Hepatocyte (in vitro differentiated cells): ENCODE measurements around the gene JCHAIN. TPM values are rescaled to one million over a fixed set of nuclear protein-coding genes. Genes with fewer than 3 reads are reported as not detected.

ENCODE experiments used
- DNase-seq: peaks from one replicate; pipeline ENCODE4 v3.0.0-alpha.2; 2016; ENCODE audit warnings: low spot score
- H2AFZ ChIP-seq: fragments of 200-600 bp; sonication (generic); 2 replicates; pipeline ENCODE4 v1.6.0; 2016; ENCODE audit warnings: antibody characterized with exemption, mild to moderate bottlenecking
- H3K27ac ChIP-seq: fragments of 200-600 bp; sonication (generic); 2 replicates; pipeline ENCODE4 v1.5.1; 2016; ENCODE audit warnings: mild to moderate bottlenecking
- H3K27me3 ChIP-seq: fragments of 200-600 bp; sonication (generic); 2 replicates; pipeline ENCODE4 v1.6.1; 2016
- H3K36me3 ChIP-seq: fragments of 200-600 bp; sonication (generic); replicated peaks from 2 replicates; pipeline ENCODE4 v1.5.1; 2016; ENCODE audit warnings: low read depth; ENCODE audit not compliant: insufficient read depth
- H3K4me1 ChIP-seq: fragments of 200-600 bp; sonication (generic); 2 replicates; pipeline ENCODE4 v1.5.1; 2016; ENCODE audit warnings: mild to moderate bottlenecking, moderate library complexity; ENCODE audit not compliant: insufficient read depth
- H3K4me2 ChIP-seq: fragments of 200-600 bp; sonication (generic); 2 replicates; pipeline ENCODE4 v1.6.0; 2016
- H3K4me3 ChIP-seq: fragments of 200-600 bp; sonication (generic); 2 replicates; pipeline ENCODE4 v1.5.1; 2016; ENCODE audit warnings: mild to moderate bottlenecking
- H3K79me2 ChIP-seq: fragments of 200-600 bp; sonication (generic); 2 replicates; pipeline ENCODE4 v1.6.0; 2017; ENCODE audit warnings: mild to moderate bottlenecking
- H3K9me2 ChIP-seq: fragments of 200-600 bp; sonication (generic); replicated peaks from 2 replicates; pipeline ENCODE4 v1.6.0; 2017; ENCODE audit warnings: mild to moderate bottlenecking; ENCODE audit not compliant: insufficient read depth
- H3K9me3 ChIP-seq: fragments of 200-600 bp; sonication (generic); 2 replicates; pipeline ENCODE4 v1.5.1; 2016; ENCODE audit warnings: low read depth, mild to moderate bottlenecking
- H4K20me1 ChIP-seq: fragments of 200-600 bp; sonication (generic); 2 replicates; pipeline ENCODE4 v1.6.0; 2016; ENCODE audit warnings: mild to moderate bottlenecking; ENCODE audit not compliant: insufficient read depth, poor library complexity, severe bottlenecking
- EZH2 ChIP-seq: fragments of 200-600 bp; sonication (generic); IDR thresholded peaks from 2 replicates; pipeline ENCODE4 v1.6.1; 2016; ENCODE audit warnings: antibody characterized with exemption, mild to moderate bottlenecking, borderline replicate concordance
- EZH2phosphoT487 ChIP-seq: fragments of 200-600 bp; sonication (generic); IDR thresholded peaks from one replicate; pipeline ENCODE4 v1.6.1; 2018; ENCODE audit warnings: antibody characterized with exemption, mild to moderate bottlenecking, low read depth, moderate library complexity; ENCODE audit not compliant: unreplicated experiment, severe bottlenecking
- WGBS: methylation state at CpG from one replicate; pipeline ENCODE4 v1.1.6; 2016; ENCODE audit warnings: low lambda C conversion rate; ENCODE audit errors: missing lambda C conversion rate; 5-methylcytosine and 5-hydroxymethylcytosine counted together
- polyA plus RNA-seq: library from polyadenylated mRNA; unstranded; fragments of >200 nt; fragmentation: Nextera tagmentation; extraction: Ambion mirVana; gene quantifications from 2 replicates; pipeline ENCODE4 v1.2.1, GENCODE V29; 2016
- total RNA-seq: library from RNA; depleted of rRNA; stranded (reverse); fragments of >200 nt; gene quantifications from 2 replicates; pipeline ENCODE4 v1.2.3, GENCODE V29; 2014
- TF ChIP-seq, protein P1 (sequence below): fragments of 200-600 bp; sonication (generic); IDR thresholded peaks from 2 replicates; pipeline ENCODE4 v1.5.1; 2016; ENCODE audit warnings: antibody characterized with exemption, mild to moderate bottlenecking; ENCODE audit not compliant: poor library complexity

JCHAIN gene
- total RNA-seq (0.44 TPM in 1 of 2 replicates, not detected in the other), polyA plus RNA-seq (not detected in 2 replicates)

DNA sequence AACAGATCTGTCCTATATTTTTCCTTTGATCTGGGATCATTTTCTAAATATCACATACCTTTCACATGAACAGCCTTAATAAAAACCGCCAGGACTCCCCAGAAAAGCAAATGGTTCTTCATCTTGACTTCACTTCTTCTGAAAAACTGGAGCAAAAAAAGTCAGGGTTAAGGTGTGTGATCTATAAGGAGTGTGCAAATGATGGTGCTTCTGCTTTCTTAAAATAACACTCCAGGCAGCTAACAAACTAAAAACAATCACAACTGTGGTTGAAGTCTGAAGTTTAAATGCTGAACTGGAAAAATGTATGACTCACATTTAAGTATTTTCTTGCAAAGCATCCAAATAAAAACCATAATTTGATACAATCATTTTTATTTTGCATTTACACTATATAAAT lies at the start of gene JCHAIN:
JCHAIN (minus strand) TSS at position 140 of the 400 bp plus-strand sequence; CDS start at position 122, 18 bp downstream.
- no peaks in the 10 kb centered on the region for H3K36me3 ChIP-seq
- H3K4me1 ChIP-seq: no peaks in the 10 kb centered on the region
- H3K9me3 ChIP-seq: no peaks in the 10 kb centered on the region
- no peak within 1 kb of the TSS for H3K27ac ChIP-seq
- no peak for DNase-seq
- no peak within 1 kb of the TSS for H3K4me3 ChIP-seq
- no peak within 1 kb of the TSS for H2AFZ ChIP-seq
- H3K4me2 ChIP-seq: no peak within 1 kb of the TSS
- no peaks in the 10 kb centered on the region for H4K20me1 ChIP-seq
- no peaks in the 10 kb centered on the region for H3K79me2 ChIP-seq
- H3K27me3 ChIP-seq: no peaks in the 10 kb centered on the region
- TF ChIP-seq EZH2phosphoT487: no peak
- TF ChIP-seq EZH2: no peak
- H3K9me2 ChIP-seq: no peaks in the 10 kb centered on the region
- 41% methylated on average over 1 of the region's 1 CpG for WGBS

DNA sequence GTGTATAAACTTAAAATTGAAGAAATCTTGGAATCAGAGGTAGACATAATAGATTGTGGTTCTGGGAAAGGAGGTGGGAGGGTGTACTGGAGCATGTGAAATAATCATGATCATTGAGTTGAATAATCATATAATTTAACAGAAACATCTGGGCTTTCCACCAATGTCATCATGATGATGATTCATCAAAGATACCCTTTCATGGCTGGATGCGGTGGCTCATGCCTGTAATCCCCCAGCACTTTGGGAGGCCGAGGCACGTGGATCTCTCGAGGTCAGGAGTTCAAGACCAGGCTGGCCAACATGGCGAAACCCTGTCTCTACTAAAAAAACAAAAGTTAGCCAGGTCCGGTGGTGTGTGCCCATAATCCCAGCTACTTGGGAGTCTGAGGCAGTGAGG lies 48.8 kb upstream of the JCHAIN start:
- 94% methylated on average over 6 of the region's 6 CpGs for WGBS
- Histone ChIP-seq H2AFZ (no peak overlapping the region), H3K9me2 (no peaks in the 10 kb centered on the region), H3K4me1 (no peaks in the 10 kb centered on the region), H3K27me3 (no peaks in the 10 kb centered on the region), H3K27ac (no peak overlapping the region), H4K20me1 (no peaks in the 10 kb centered on the region), H3K4me3 (no peak overlapping the region), H3K36me3 (no peaks in the 10 kb centered on the region), H3K9me3 (no peaks in the 10 kb centered on the region), H3K79me2 (peaks cover 96% of the 10 kb centered on the region), H3K4me2 (no peak overlapping the region)
- TF ChIP-seq, protein P1, sequence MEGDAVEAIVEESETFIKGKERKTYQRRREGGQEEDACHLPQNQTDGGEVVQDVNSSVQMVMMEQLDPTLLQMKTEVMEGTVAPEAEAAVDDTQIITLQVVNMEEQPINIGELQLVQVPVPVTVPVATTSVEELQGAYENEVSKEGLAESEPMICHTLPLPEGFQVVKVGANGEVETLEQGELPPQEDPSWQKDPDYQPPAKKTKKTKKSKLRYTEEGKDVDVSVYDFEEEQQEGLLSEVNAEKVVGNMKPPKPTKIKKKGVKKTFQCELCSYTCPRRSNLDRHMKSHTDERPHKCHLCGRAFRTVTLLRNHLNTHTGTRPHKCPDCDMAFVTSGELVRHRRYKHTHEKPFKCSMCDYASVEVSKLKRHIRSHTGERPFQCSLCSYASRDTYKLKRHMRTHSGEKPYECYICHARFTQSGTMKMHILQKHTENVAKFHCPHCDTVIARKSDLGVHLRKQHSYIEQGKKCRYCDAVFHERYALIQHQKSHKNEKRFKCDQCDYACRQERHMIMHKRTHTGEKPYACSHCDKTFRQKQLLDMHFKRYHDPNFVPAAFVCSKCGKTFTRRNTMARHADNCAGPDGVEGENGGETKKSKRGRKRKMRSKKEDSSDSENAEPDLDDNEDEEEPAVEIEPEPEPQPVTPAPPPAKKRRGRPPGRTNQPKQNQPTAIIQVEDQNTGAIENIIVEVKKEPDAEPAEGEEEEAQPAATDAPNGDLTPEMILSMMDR: no peak
- TF ChIP-seq EZH2 (no peak), EZH2phosphoT487 (no peak)
- DNase-seq: no peak

DNA sequence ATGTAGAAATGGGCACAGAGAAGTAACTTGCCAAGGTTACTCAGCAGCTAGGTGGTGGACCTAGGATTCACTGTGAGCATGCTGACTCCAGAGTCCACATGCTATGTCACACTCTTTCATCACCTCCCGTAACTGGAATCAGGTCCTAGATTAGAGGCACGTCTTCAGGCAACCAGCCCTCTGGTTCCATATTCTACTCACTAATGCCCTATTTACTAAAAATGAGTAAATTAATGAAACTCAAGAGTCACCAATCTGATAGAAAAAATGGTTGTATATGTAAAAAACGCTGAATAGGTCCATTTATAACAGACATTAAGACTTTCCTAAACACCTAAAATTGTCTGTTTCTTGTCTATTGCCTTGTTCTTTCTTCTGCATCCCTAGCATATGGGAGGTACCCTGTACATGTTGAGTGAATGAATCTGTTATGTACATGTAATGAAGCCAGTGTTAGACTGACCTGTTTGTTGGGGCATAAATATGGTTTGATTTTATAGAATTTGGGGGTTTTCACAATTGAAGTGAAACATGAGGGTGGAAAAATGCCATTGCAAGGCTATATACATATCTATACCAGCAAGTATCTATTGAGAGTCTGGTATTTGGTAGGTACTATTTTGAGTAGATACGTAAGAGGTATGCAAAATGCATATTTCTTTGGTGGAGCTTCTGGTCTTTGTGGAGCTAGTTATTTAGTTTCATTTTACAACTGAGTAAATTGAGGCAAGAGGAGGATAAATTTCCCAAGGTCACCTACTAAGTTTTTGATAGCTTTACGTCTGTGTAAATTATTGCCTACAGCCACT lies 48.0 kb upstream of the JCHAIN start:
- Histone ChIP-seq H3K79me2 (peaks cover 96% of the 10 kb centered on the region), H3K9me3 (no peaks in the 10 kb centered on the region), H3K4me3 (no peak overlapping the region), H3K36me3 (no peaks in the 10 kb centered on the region), H3K4me1 (no peaks in the 10 kb centered on the region), H3K27me3 (no peaks in the 10 kb centered on the region), H3K4me2 (peak overlapping the region; percentile 41), H4K20me1 (no peaks in the 10 kb centered on the region), H3K9me2 (no peaks in the 10 kb centered on the region), H2AFZ (no peak overlapping the region), H3K27ac (no peak overlapping the region)
- peak; percentile 49 for DNase-seq
- TF ChIP-seq, protein P1: no peak
- TF ChIP-seq EZH2 (no peak), EZH2phosphoT487 (no peak)
- WGBS: 73% methylated on average over 5 of the region's 5 CpGs

DNA sequence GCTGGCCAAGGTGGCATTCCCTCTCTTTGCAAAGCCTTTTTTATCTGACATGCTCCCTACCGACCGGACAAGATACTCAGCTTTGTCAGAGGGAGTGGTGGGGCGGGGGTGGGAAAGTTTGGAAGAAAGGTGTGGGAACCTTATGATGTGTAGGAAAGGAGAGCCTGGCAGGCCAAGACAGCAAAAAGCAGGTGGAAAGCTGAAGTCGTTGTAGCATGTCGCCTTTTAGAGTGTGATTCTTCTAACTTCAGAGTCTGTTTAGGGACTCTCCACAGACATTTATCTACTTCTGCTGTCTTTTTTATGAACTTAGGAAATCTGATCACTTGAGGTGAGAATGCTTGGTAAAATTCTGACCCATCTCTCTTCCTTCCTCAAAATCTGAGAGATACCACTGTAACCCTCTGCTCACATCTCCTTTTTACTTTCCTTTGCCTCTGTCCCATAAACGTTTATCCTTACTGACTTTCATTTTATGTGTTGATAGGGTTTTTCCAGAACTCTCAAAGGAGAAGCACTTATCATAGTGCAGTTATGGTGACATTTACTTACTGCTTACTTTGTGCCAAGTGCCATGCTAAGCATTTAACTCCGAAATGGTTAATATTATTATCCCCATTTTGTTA lies 47.3 kb upstream of the JCHAIN start:
- TF ChIP-seq, protein P1: no peak
- TF ChIP-seq EZH2: no peak
- TF ChIP-seq EZH2phosphoT487: no peak
- H3K4me1 ChIP-seq: no peaks in the 10 kb centered on the region
- H4K20me1 ChIP-seq: no peaks in the 10 kb centered on the region
- H3K4me3 ChIP-seq: no peak overlapping the region
- no peaks in the 10 kb centered on the region for H3K36me3 ChIP-seq
- no peak for DNase-seq
- no peaks in the 10 kb centered on the region for H3K9me2 ChIP-seq
- WGBS: 72% methylated on average over 7 of the region's 7 CpGs
- no peak overlapping the region for H3K4me2 ChIP-seq
- no peak overlapping the region for H2AFZ ChIP-seq
- H3K27me3 ChIP-seq: no peaks in the 10 kb centered on the region
- no peaks in the 10 kb centered on the region for H3K9me3 ChIP-seq
- peak overlapping the region; percentile 28 for H3K27ac ChIP-seq
- peaks cover 96% of the 10 kb centered on the region for H3K79me2 ChIP-seq
